ENCODE results near the gene NDFIP1.

- TF ChIP-seq EZH2 (IDR thresholded peaks at IDR 0.05; ENCODE audit: insufficient read depth, poor library complexity, severe bottlenecking) (no peak), EZH2phosphoT487 (IDR thresholded peaks at IDR 0.05; ENCODE audit: insufficient read depth, low read depth) (no peak)
Observed at GRCh38 chr5:142100307-142100706, 8.3 kb upstream of the NDFIP1 start.
